DOHH2 (cell line): Measurements from ENCODE around the gene AKNA.

Experiments used
- EZH2phosphoT487 ChIP-seq: fragments of 200-600 bp; sonication (generic); IDR thresholded peaks from 2 replicates; pipeline ENCODE4 v1.6.1; 2017; ENCODE audit warnings: borderline replicate concordance, mild to moderate bottlenecking, antibody characterized with exemption, low read length, moderate library complexity, mixed read lengths
- TF ChIP-seq, protein P1 (sequence below): fragments of 200-600 bp; sonication (generic); IDR thresholded peaks from one replicate; pipeline ENCODE4 v1.5.1; 2014; ENCODE audit warnings: antibody characterized with exemption, mild to moderate bottlenecking, low read depth, low read length; ENCODE audit not compliant: poor library complexity, severe bottlenecking

DNA sequence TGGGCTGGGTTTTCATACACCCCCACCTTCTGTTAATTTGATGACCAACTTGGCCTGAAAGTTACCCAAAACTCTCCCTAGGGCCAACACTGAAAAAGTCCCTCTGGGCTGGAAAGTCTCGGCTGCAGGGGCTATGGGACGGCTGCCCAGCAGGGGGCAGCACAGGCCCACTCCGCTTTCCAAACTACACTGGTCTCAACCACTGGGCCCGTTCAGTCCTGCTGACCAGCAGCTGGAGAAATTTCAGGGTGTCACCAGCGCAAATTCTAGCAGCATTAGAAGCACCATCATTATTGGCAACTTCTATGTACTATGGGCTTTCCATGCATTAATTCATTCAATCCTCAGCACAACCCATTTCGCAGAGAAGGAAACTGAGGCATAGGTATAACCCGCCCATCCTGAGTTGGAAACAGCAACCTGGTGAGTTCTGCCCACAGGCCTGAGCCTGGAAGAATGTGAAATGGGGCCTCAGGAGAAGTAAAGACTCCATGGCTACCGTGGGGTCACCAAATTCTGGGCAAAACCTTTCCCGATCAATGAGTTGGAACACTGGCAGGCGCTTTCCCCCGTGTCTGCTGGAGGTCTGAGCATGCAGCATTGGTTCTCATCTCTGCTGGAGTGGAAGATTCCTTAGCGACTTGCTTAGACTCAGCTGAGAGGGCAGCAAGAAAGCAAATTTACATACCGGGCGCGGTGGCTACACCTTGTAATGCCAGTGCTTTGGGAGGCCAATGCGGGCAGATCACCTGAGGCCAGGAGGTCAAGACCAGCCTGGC lies 48.5 kb downstream of the AKNA start:
- TF ChIP-seq, protein P1, sequence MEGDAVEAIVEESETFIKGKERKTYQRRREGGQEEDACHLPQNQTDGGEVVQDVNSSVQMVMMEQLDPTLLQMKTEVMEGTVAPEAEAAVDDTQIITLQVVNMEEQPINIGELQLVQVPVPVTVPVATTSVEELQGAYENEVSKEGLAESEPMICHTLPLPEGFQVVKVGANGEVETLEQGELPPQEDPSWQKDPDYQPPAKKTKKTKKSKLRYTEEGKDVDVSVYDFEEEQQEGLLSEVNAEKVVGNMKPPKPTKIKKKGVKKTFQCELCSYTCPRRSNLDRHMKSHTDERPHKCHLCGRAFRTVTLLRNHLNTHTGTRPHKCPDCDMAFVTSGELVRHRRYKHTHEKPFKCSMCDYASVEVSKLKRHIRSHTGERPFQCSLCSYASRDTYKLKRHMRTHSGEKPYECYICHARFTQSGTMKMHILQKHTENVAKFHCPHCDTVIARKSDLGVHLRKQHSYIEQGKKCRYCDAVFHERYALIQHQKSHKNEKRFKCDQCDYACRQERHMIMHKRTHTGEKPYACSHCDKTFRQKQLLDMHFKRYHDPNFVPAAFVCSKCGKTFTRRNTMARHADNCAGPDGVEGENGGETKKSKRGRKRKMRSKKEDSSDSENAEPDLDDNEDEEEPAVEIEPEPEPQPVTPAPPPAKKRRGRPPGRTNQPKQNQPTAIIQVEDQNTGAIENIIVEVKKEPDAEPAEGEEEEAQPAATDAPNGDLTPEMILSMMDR: peak; percentile 95
- TF ChIP-seq EZH2phosphoT487: no peak
